Cardiac muscle cell (in vitro differentiated cells and primary cell): Measurements from ENCODE around the gene MBP. TPM values are rescaled to one million over a fixed set of nuclear protein-coding genes. Genes with fewer than 3 reads are reported as not detected.

Source experiments
- DNase-seq, 2 donors: peaks; one replicate each; pipeline versions ENCODE4 v3.0.0 to v3.0.0-alpha.2; 2010 to 2017; ENCODE audit warnings: low read depth in 1 of 2, low spot score in 1 of 2
- H3K27ac ChIP-seq: fragments of 200-600 bp; sonication (generic); 2 replicates; pipeline ENCODE4 v1.5.1; 2016
- H3K27me3 ChIP-seq: fragments of 200-600 bp; sonication (generic); 2 replicates; pipeline ENCODE4 v1.6.0; 2016; ENCODE audit warnings: control low read depth
- H3K36me3 ChIP-seq: fragments of 200-600 bp; sonication (generic); 2 replicates; pipeline ENCODE4 v1.5.1; 2016; ENCODE audit warnings: control low read depth
- H3K4me1 ChIP-seq: fragments of 200-600 bp; sonication (generic); 2 replicates; pipeline ENCODE4 v1.8.1; 2017; ENCODE audit warnings: low read depth, mild to moderate bottlenecking, mixed run types
- H3K4me3 ChIP-seq: fragments of 200-600 bp; sonication (generic); 2 replicates; pipeline ENCODE4 v1.5.1; 2016; ENCODE audit warnings: mild to moderate bottlenecking
- H3K9me3 ChIP-seq: fragments of 200-600 bp; sonication (generic); 2 replicates; pipeline ENCODE4 v1.5.1; 2017; ENCODE audit warnings: low read depth, mild to moderate bottlenecking, control low read depth
- CTCF ChIP-seq: IDR thresholded peaks from 2 replicates; pipeline ENCODE4 v1.5.1; 2012; ENCODE audit warnings: low read depth, mild to moderate bottlenecking, low read length
- polyA plus RNA-seq: library from polyadenylated mRNA; unstranded; fragments of >200 nt; fragmentation: Nextera tagmentation; extraction: Ambion mirVana; gene quantifications from 2 replicates; pipeline ENCODE4 v1.2.1, GENCODE V29; 2016
- total RNA-seq: library from RNA; depleted of rRNA; stranded (reverse); fragments of >200 nt; gene quantifications from 2 replicates; pipeline ENCODE4 v1.2.3, GENCODE V29; 2016

MBP gene
- total and polyA plus RNA-seq, 2 experiments from 2014 or later: 0.32 to 0.42 TPM

DNA sequence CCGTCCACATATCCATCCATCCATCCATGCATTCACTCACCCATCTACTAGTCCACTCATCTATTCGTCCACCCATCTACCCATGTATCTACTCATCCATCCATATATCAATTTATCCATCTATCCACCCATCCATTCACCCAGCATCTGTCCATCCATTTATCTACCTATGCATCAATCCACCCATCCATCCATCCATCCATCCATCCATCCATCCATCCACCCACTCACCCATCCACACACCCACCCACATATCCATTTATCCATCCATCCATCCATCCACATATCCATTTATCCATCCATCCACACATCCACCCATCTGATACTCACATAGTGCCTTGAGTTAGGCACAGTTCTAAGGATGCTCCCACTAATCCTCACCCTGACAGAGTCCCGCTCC lies 99.0 kb downstream of the MBP start:
- Histone ChIP-seq H3K27me3 (no peaks in the 10 kb centered on the region), H3K4me1 (no peaks in the 10 kb centered on the region), H3K27ac (no peak overlapping the region), H3K36me3 (no peaks in the 10 kb centered on the region), H3K9me3 (no peaks in the 10 kb centered on the region), H3K4me3 (no peak overlapping the region)
- no peak for TF ChIP-seq CTCF
- DNase-seq: no peak

DNA sequence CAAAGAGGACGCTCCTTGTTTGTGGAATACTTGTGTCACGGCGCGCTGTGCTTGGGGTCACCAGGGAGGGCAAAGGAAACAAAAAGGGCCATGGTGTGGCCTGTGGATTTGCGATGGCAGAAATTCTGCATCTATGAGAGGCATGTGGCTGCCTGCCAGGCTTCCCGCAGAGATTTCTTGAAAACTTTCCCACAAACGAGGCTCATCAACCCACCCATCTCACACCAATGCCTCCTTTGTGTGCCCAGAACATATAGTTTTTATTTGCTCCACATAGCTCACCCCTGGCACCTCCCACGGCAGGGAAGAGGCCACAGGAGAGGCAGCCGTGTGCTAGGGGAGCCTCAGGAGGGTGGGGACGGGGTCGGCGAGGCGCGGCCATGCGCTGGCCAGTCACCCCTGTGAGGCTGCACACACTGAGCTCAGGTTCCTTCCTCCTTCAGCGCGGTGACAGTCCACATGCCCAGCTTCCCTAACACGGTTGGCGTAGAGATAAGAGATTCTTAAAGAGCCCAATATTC lies 100.3 kb downstream of the MBP start:
- H3K36me3 ChIP-seq: no peaks in the 10 kb centered on the region
- no peak overlapping the region for H3K27ac ChIP-seq
- no peaks in the 10 kb centered on the region for H3K9me3 ChIP-seq
- no peak for TF ChIP-seq CTCF
- DNase-seq: peak in 1 of 2 donors; percentile 38
- H3K4me3 ChIP-seq: no peak overlapping the region
- H3K27me3 ChIP-seq: no peaks in the 10 kb centered on the region
- H3K4me1 ChIP-seq: no peaks in the 10 kb centered on the region

DNA sequence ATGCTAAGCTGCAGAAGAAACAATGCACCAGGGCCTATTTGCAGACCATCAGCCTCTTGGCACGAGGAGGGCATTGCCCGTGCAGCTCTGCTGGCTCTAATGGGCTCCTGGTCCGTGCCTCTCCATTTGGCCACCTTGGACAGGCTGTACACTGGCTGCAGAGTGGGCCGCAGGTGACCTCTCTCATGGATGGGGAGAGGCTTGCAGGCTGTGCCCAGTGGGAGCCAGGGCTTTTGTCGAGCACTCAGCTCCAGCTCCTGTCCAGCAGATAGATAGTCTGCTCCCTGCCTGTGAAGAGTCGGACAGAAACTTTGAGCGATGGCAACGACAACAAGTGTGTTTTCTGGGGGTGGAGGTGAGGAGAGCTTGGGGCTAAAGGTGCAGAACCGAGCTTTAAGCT lies 100.9 kb downstream of the MBP start:
- H3K27me3 ChIP-seq: no peaks in the 10 kb centered on the region
- H3K27ac ChIP-seq: no peak overlapping the region
- H3K4me3 ChIP-seq: no peak overlapping the region
- TF ChIP-seq CTCF: no peak
- H3K4me1 ChIP-seq: no peaks in the 10 kb centered on the region
- H3K36me3 ChIP-seq: no peaks in the 10 kb centered on the region
- DNase-seq: no peak
- no peaks in the 10 kb centered on the region for H3K9me3 ChIP-seq

- no peak overlapping the region for H3K27ac ChIP-seq
- H3K4me1 ChIP-seq: no peaks in the 10 kb centered on the region
- no peak overlapping the region for H3K4me3 ChIP-seq
- no peak for DNase-seq
- H3K9me3 ChIP-seq: no peaks in the 10 kb centered on the region
- H3K27me3 ChIP-seq: no peaks in the 10 kb centered on the region
- H3K36me3 ChIP-seq: no peaks in the 10 kb centered on the region
- TF ChIP-seq CTCF: no peak
These were observed 102.4 kb downstream of the MBP start for GRCh38 chr18:77030201-77030600.

- Histone ChIP-seq H3K4me3 (no peak overlapping the region), H3K36me3 (no peaks in the 10 kb centered on the region), H3K27me3 (no peaks in the 10 kb centered on the region), H3K9me3 (no peaks in the 10 kb centered on the region), H3K27ac (no peak overlapping the region), H3K4me1 (no peaks in the 10 kb centered on the region)
- no peak for DNase-seq
- no peak for TF ChIP-seq CTCF
These were observed 106.7 kb downstream of the MBP start for GRCh38 chr18:77025831-77026363.
